Measurements from ENCODE around the gene ZBBX. TPM values are rescaled to one million over a fixed set of nuclear protein-coding genes. Genes with fewer than 3 reads are reported as not detected.

ZBBX gene
- total and polyA plus RNA-seq, 2 of the 4 experiments (the other 2 are of a cell fraction): not detected

- intact Hi-C loops (cut with micrococcal nuclease): no loop called here
- Histone ChIP-seq H3K4ac (ENCODE audit: low read depth, low read length) (no peak overlapping the region), H3K23ac (ENCODE audit: low read depth, low read length) (no peak overlapping the region), H3K18ac (ENCODE audit: low read depth, low read length) (no peak overlapping the region), H3K9me1 (ENCODE audit: insufficient read depth, low read length) (no peaks in the 10 kb centered on the region), H2AK9ac (replicated peaks; ENCODE audit: low read depth, low read length, poor library complexity) (no peak overlapping the region), H3K9ac (ENCODE audit: low read depth, low read length) (no peak overlapping the region), H3K9me3 (ENCODE audit: control insufficient read depth, insufficient read depth, low read length) (peaks cover 4% of the 10 kb centered on the region), H2BK15ac (ENCODE audit: low read depth, low read length) (no peak overlapping the region), H4K91ac (ENCODE audit: insufficient read depth, low read depth, low read length) (no peak overlapping the region), H3K4me1 (ENCODE audit: control insufficient read depth, insufficient read depth, low read length) (no peaks in the 10 kb centered on the region), H3K14ac (replicated peaks; ENCODE audit: low read depth, low read length) (no peak overlapping the region), H2AFZ (replicated peaks; ENCODE audit: low read length, poor library complexity) (no peak overlapping the region), H3K4me3 (ENCODE audit: insufficient read depth, low read depth, low read length) (no peak overlapping the region), H3K56ac (ENCODE audit: extremely low read depth, insufficient read depth, low read length) (no peak overlapping the region), H3K4me2 (ENCODE audit: low read depth, low read length) (no peak overlapping the region), H3K27me3 (ENCODE audit: control insufficient read depth, insufficient read depth, low read length) (no peaks in the 10 kb centered on the region), H2BK20ac (ENCODE audit: low read depth, low read length) (no peak overlapping the region), H4K5ac (ENCODE audit: low read depth, low read length) (no peak overlapping the region), H4K8ac (ENCODE audit: low read depth in 2 of 2, low read length in 2 of 2) (no peak overlapping the region), H2AK5ac (ENCODE audit: low read depth, low read length) (no peak overlapping the region), H3K36me3 (ENCODE audit: control insufficient read depth, insufficient read depth, low read length) (no peaks in the 10 kb centered on the region), H2BK120ac (ENCODE audit: low read depth, low read length) (no peak overlapping the region), H2BK5ac (ENCODE audit: low read depth, low read length, poor library complexity, severe bottlenecking) (no peak overlapping the region), H4K20me1 (ENCODE audit: insufficient read depth, low read length) (no peaks in the 10 kb centered on the region), H3K27ac (ENCODE audit: insufficient read depth, low read length) (no peak overlapping the region), H3K79me1 (ENCODE audit: low read depth in 1 of 2, low read length in 2 of 2) (no peaks in the 10 kb centered on the region)
- TF ChIP-seq RFX5 (IDR thresholded peaks at IDR 0.05; ENCODE audit: low read depth, low read length) (no peak), BHLHE40 (IDR thresholded peaks at IDR 0.05; ENCODE audit: low read depth, low read length) (no peak), RAD21 (IDR thresholded peaks at IDR 0.05; ENCODE audit: low read length) (no peak), SMC3 (IDR thresholded peaks at IDR 0.05; ENCODE audit: low read depth, low read length) (no peak), MXI1 (IDR thresholded peaks at IDR 0.05; ENCODE audit: borderline replicate concordance, low read depth, low read length) (no peak), NFE2L2 (IDR thresholded peaks at IDR 0.05; ENCODE audit: low read depth, low read length) (no peak), MAZ (IDR thresholded peaks at IDR 0.05; ENCODE audit: borderline replicate concordance, low read depth, low read length) (no peak), FOS (IDR thresholded peaks at IDR 0.05; ENCODE audit: low read depth, low read length) (no peak), CHD1 (IDR thresholded peaks at IDR 0.05; ENCODE audit: low read depth, low read length) (no peak), MAFK (IDR thresholded peaks at IDR 0.05; ENCODE audit: low read depth, low read length) (no peak), CTCF (conservative IDR thresholded peaks at IDR 0.05; ENCODE audit: low read depth, low read length) (no peak), CEBPB (IDR thresholded peaks at IDR 0.05; ENCODE audit: low read depth, low read length) (no peak), USF2 (IDR thresholded peaks at IDR 0.05; ENCODE audit: low read depth, low read length) (no peak), RCOR1 (IDR thresholded peaks at IDR 0.05; ENCODE audit: insufficient replicate concordance, low read length) (no peak), POLR2A (IDR thresholded peaks at IDR 0.05; ENCODE audit: low read depth, low read length) (no peak), ELK1 (IDR thresholded peaks at IDR 0.05; ENCODE audit: borderline replicate concordance, low read depth, low read length) (no peak)
- POLR2A ChIA-PET (ENCODE audit: unreplicated experiment): no interaction called here
- in situ Hi-C loops (cut with MboI; ENCODE audit: low sequenced_read_pairs): no loop called here
- WGBS, 2 experiments (ENCODE audit: extremely low coverage in 2 of 2, insufficient read length in 1 of 2): no CpG with 5 or more reads among the region's 1 CpG
- no peak for DNase-seq
- dilution Hi-C loops (cut with HindIII; ENCODE audit: low sequenced_read_pairs, unreplicated experiment): no loop called here
- ATAC-seq (ENCODE audit: low read depth): no peak
- CTCF ChIA-PET: no interaction called here
- BruUV-seq (replicated peaks): no TSS peak
Measured at GRCh38 chr3:167397826-167398225, 17.7 kb upstream of the ZBBX start.
